ENCODE measurements around the gene RHBDF2. TPM values are rescaled to one million over a fixed set of nuclear protein-coding genes. Genes with fewer than 3 reads are reported as not detected.
A peak's percentile ranks its signal among the peaks of the same experiment; 100 is the strongest.

The RHBDF2 gene
- total and polyA plus RNA-seq, 8 donors, result 4.6 to 175 (median 21.0) TPM

DNA sequence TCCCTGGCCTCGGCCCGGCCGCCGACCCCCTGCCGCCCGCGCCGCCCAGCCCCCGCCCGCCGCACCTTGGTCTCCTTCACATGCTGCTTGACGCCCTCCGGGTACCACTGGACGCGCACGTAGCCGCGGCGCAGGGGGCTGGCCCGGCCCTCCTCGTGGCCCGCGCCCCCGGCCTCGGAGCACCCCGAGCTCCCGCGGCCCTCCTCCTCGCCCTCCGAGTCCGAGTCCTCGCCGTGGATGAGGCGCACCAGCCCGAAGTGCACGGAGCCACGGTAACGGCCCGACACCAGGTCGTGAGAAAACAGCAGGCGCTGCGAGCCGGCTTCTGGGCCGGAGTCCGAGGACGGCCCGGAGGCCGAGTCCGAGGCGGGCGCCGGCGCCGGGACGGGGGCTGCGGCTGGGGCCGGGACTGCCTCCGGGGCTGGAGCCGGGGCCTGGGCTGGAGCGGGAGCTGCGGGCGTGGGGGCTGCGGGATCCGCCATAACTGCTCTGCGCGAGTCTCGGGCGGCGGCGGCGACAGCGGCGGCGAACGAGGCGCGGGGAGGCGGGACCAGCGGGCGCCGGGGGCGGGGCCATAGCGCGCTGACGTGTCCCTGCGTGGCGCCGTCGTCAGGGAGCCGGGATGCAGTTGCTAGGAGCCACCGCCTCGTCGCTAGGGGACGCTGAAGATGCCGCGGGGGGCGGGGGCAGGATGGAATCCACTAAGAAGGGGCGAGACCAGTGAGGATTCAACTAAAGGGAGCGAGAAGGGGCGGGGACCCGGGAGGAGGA lies 48.4 kb downstream of the RHBDF2 start, which contains the start of gene UBE2O:
TSS of gene UBE2O (minus strand) at position 493 of the 771 bp plus-strand sequence. CDS start at position 482, 11 bp downstream.
- intact Hi-C loops (cut with DNase I; ENCODE audit: low total_unique reads), result no loop called here
- H3K27ac ChIP-seq, result peak within 1 kb of the TSS; percentile 54 to 89 (median 79)

DNA sequence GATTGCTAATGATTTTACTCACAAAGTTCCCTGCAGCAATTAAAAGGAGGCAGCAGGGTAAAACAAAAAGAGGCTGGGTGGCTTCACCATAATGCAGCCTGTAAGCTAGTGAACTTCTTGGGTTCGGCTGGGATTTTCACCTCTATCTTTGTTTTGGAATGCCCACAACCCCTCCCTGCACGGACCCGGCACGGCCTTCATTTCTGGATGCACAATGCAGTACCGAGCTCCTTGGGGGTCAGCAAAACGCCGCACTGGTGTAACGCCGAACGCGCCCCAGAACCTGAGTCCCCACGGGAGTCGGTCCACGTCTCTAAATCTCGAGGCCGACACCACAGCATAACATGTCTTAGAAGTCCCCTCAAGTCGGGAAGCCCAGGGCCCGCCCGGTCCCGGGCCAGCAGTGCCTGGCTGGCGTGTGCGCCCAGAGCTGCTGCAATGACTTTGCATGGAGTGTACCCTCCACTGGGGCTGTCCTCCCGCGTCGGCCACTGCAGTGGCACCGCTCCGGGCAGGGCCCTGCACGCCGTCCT lies 49.0 kb downstream of the RHBDF2 start:
- Histone ChIP-seq H3K27me3 (no peaks in the 10 kb centered on the region), H3K4me3 (peak overlapping the region; percentile 82 to 97 (median 90)), H3K4me1 (peaks cover 11 to 35% (median 26%) of the 10 kb centered on the region in 4 donors), H3K27ac (peak overlapping the region in 4 of 5 donors; percentile 54 to 89 (median 80)), H3K9me3 (no peaks in the 10 kb centered on the region), H3K36me3 (no peaks in the 10 kb centered on the region)
- TF ChIP-seq EP300 (IDR thresholded peaks at IDR 0.05) (no peak), POLR2A (IDR thresholded peaks at IDR 0.05) (no peak), POLR2AphosphoS5 (IDR thresholded peaks at IDR 0.05) (no peak), CTCF (IDR thresholded peaks at IDR 0.05) (no peak)
- intact Hi-C loops (cut with DNase I; ENCODE audit: low total_unique reads), result no loop called here
- peak in 1 of 2 donors; percentile 30 for DNase-seq
- 0 to 3% (median 1%) methylated on average over 16 to 29 of the region's 29 CpGs for WGBS, 5 donors

More for the DNA sequence above, 48.4 kb downstream of the RHBDF2 start, which contains the start of gene UBE2O:
- Histone ChIP-seq H3K4me3 (peak within 1 kb of the TSS; percentile 82 to 97 (median 90)), H3K9me3 (no peaks in the 10 kb centered on the region), H3K27me3 (no peaks in the 10 kb centered on the region), H3K4me1 (peaks cover 11 to 28% (median 25%) of the 10 kb centered on the region in 4 donors), H3K36me3 (no peaks in the 10 kb centered on the region)
- WGBS, 5 donors, result 0 to 1% (median 0%) methylated on average over 38 to 101 of the region's 101 CpGs
- peak in 2 of 3 donors; percentile 48 to 64 for TF ChIP-seq POLR2AphosphoS5 (IDR thresholded peaks at IDR 0.05)
- TF ChIP-seq EP300 (IDR thresholded peaks at IDR 0.05), result no peak
- TF ChIP-seq POLR2A (IDR thresholded peaks at IDR 0.05), result no peak
- peak in 5 of 7 experiments; percentile 17 to 46 (median 30) for TF ChIP-seq CTCF (IDR thresholded peaks at IDR 0.05)
- peak; percentile 88 to 97 for DNase-seq

GRCh38 chr17:76451506-76451905 lies 49.7 kb downstream of the RHBDF2 start:
- no peak overlapping the region for H3K27ac ChIP-seq
- no peak for TF ChIP-seq POLR2A (IDR thresholded peaks at IDR 0.05)
- TF ChIP-seq POLR2AphosphoS5 (IDR thresholded peaks at IDR 0.05), result no peak
- no peak for TF ChIP-seq EP300 (IDR thresholded peaks at IDR 0.05)
- DNase-seq, result no peak
- peak overlapping the region in 2 of 4 donors; percentile 82 to 88 for H3K4me3 ChIP-seq
- WGBS, 5 donors, result 62 to 72% (median 66%) methylated on average over 6 of the region's 6 CpGs
- no peaks in the 10 kb centered on the region for H3K27me3 ChIP-seq
- no peaks in the 10 kb centered on the region for H3K36me3 ChIP-seq
- intact Hi-C loops (cut with DNase I; ENCODE audit: low total_unique reads), result no loop called here
- peaks cover 18 to 42% (median 32%) of the 10 kb centered on the region in 4 donors for H3K4me1 ChIP-seq
- no peaks in the 10 kb centered on the region for H3K9me3 ChIP-seq

DNA sequence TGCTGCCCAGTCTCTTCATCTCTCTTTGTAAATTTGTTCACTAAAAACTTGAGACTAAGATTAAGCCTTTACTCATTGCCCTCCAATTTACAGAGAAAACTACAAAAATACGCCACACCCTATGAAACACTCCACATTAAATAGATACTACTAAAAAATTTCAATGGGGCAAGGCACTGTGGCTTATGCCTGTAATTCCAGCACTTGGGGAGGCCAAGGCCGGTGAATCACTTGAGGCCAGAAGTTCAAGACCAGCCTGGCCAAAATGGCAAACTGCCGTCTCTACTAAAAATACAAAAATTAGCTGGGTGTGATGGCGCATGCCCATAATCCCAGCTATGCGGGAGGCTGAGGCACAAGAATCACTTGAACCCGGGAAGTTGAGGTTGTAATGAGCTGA lies 52.1 kb downstream of the RHBDF2 start:
- H3K4me3 ChIP-seq, result no peak overlapping the region
- no peak for TF ChIP-seq POLR2A (IDR thresholded peaks at IDR 0.05)
- no peak for TF ChIP-seq CTCF (IDR thresholded peaks at IDR 0.05)
- no peak for TF ChIP-seq EP300 (IDR thresholded peaks at IDR 0.05)
- no peak for TF ChIP-seq POLR2AphosphoS5 (IDR thresholded peaks at IDR 0.05)
- no peak overlapping the region for H3K27ac ChIP-seq
- intact Hi-C loops (cut with DNase I; ENCODE audit: low total_unique reads), result no loop called here
- no peak for DNase-seq
- no peaks in the 10 kb centered on the region for H3K9me3 ChIP-seq
- peaks cover 23 to 64% (median 45%) of the 10 kb centered on the region in 4 donors for H3K4me1 ChIP-seq
- H3K36me3 ChIP-seq, result no peaks in the 10 kb centered on the region
- no peaks in the 10 kb centered on the region for H3K27me3 ChIP-seq
- 93 to 97% (median 94%) methylated on average over 6 of the region's 6 CpGs for WGBS, 5 donors

Data from stomach (tissue), 9 donors.